HG03571 (cell line): ENCODE data around the gene IL12A.

Source experiments
- ATAC-seq: cut with Tn5 transposase; IDR thresholded peaks from one replicate; pipeline ENCODE4 v1.9.1; 2021; ENCODE audit not compliant: unreplicated experiment

Gene IL12A

DNA sequence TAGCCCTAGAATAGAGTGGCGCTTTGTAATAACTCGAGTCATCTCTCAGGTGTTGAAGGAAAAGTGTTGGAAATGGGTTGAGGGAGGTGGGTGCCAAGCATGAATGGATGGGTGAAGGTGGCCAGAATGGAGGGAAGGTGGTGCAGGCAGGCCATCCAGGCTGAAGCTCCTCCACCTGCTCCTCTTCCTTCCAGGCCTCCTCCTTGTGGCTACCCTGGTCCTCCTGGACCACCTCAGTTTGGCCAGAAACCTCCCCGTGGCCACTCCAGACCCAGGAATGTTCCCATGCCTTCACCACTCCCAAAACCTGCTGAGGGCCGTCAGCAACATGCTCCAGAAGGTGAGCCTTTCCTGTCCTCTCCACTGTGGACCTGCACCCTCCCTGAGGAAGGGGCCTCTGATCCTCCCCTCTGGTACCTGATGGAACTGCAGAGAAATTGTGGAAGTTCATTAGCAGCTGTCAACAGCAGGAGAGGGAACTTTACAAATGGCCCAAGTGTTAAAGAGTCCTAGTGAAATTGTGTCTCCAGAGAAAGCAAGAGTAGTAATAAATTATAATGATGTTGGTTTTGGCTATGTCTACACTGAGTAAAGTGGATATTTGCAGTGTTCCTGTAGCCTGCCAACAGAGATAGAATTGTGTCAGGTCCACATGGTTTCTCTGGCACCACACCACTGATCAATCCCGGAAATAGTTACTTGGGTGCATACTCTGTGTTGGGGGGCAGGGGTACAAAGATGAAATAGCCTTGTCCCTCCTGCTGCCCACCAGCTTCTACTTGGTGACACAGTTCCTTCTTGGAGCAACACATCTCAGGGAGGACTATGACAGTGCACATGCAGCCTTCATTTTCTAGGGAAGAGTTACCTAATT is 1.6 kb downstream of the IL12A start:
- no peak for ATAC-seq

DNA sequence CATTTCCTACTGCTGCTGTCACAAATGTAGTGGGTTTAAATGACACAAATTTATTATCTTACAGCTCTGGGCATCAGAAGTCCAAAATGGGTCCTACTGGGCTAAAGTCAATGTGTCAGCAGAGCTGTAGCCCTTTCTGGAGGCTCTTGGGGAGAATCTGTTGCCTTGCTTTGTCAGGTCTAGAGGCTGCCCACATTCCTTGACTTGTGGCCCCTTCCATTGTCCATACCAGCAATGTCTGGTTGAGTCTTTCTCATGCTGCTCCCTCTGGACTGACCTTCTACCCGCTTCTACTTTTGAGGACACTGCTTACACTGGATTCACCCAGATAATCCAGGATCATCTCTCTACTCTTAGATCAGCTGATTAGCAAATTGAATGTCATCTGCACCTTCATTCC is 3.0 kb downstream of the IL12A start:
- ATAC-seq, result no peak

DNA sequence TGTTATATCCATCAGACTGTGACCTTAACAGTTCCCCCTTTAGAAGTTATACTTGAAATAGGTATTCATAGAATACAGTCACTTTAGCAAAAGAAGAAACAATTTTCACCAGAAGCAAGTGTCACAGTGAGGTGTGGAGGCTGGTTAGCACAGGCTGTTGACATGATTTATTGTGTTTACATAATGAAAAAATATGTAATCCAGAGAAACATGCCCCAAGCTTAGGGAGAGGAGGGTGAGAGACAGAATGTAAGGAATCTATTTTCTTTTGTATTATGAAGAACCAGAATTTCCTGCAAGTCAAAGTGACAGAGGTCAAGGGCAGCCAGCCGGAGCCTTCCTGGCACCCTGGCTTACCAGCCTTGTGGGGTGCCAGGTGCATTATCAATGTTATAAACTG is 4.0 kb downstream of the IL12A start:
- no peak for ATAC-seq

DNA sequence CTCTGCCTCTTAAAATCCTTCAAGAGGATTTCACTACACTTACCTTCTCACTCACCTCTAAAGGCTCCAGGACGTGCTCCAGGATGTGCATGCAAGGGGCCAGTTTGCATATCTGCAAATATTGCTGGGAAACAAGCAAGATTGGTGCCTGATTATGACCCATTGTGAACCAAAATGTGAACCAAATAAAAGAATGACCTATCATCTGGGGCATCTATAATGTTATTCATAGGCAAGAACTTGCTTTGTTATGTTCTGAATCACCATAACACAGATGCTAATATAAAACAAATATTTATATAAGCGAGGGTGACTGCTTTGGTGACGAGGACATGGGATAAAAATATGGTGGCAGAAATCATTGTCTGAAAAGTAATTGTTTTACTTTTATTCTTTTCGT is 5.5 kb downstream of the IL12A start:
- no peak for ATAC-seq

DNA sequence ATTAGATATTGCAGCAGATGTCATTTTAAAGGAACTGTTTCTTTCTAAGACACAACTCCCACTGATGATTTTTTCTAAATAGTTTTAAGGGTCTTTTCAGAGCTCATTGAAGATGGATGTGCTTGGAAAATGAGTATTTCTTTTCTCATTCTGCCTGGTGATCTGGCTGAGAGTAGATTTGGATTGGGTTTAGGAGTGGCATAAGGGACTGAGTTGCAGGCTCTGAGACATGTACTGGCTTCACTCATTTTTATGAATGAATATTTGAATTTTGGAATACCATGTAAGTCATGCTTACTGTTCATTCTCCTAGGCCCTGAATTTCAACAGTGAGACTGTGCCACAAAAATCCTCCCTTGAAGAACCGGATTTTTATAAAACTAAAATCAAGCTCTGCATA is 6.5 kb downstream of the IL12A start:
- no peak for ATAC-seq

DNA sequence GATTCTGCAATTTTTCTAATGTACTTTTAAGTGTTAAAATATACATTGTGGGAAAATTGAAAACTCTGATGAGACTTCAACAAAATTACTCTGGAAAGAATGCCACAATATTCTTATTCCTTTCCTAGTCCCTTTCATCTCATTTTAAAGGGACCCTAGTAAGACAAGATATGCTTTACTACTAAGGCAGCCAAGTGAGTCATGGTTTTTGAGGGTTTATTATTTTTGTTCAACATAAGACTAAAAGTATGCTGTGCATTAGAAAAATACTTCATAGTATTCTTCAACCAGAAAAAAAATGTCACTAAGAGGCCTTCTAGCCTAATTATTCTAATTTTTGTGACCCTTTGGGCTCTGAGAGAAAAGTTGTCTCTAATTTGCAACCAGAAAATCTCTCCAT is 7.4 kb downstream of the IL12A start:
- ATAC-seq, result no peak

DNA sequence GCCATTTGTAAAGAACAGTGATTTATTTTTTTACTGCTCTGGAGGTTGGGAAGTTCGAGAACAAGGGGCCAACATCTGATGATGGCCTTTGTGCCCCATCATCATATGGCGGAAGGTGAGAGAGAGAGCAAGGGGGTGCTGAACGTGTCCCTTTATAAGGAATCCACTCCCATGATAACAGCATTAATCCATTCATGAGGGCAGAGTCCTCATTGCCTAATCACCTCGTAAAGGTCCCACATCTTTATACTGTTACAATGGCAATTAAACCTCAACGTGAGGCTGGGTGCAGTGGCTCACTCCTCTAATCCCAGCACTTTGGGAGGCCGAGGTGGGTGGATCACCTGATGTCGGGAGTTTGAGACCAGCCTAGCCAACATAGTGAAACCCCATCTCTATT is 8.3 kb downstream of the IL12A start:
- ATAC-seq, result no peak

DNA sequence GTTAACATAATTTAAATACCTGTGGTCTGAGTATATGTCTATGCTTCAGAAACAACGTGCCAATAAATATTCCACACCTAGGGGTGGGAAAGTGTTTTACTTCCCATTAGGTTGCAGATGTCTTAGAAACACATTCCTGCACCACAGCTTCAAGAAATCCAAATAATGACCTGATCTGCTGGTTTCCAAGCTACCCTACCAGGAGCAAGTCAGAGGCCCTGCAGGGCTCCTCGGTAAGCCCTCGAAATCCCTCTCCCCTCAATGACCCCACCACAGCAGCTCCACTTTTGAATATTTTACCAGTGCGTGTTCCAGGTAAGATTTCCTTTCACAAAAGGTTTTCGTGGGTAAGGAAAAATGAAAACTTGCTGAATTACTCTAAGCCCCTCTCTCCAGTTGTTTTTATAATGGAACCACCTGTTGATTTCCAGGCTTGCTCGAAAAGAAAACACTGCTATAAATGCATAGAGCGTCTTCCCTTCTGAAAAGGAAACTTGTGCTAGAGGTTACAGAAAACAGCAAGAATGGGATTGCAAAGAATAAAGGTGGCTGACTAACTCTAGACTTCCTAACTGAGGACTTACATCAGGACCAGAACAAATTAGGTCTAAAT is 12.6 kb downstream of the IL12A start:
- no peak for ATAC-seq

DNA sequence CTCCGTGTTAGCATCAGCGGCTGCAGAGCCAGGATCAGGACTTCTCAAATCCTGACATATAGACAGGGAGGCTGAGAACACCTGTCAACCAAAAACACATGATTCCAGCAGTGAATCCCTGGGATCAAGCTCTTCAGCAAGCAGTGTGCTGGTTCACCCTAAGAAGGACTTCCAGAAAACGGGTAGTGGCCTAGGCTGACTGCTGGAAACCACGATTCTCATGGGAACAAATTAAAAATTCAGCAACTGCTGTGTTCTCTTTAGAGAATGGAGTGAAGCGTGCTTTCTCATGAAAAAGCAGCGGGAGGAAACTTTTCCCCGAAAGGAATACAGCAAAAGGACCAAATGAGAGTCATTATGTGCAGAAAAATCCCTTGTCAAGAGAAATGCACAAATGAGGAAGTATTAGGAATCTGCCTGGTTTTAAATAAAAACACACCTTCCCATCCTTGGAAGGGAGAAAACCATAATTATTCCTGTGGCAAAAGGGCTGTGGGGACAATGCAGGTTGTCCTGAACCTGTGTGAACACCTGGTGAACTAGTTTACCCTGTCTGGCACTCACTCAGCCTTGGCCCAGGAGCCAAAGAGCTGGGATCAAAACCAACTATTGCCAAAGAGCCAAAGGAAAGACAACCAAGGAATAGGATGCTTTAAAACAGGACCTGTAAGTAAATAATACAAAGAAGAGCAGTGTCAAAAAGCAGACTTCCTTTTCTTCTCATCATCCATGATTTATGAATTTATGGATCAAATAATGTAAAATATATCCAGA is 13.4 kb downstream of the IL12A start:
- no peak for ATAC-seq

DNA sequence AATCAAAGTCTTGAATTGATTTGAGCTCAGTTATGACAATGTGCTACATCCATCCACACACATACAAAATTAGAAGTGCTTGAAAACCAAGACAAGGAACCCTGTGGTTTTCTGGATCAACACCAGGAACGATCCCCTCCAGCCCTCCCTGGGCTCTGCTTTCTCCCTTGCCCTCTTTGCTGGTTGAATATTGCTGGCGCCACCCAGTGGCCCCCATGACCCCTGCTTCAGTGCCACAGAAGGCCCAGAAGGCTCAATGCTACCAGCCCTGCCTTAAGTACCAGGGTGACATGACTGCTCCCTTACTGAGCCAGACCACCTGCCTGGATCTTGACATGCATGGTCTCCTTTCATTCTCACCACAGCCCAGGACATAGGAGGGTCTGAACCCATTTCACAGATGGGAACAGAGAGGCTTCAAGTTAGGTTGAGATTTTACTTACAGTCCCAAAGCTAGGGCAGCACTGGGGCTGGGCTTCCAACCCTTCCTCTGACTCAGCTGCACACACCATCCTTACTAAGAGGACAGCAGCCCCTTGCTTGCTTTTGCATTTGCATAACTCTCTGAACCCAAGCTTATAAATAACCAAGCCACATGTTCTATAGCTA is 15.0 kb downstream of the IL12A start:
- peak; percentile 71 for ATAC-seq

DNA sequence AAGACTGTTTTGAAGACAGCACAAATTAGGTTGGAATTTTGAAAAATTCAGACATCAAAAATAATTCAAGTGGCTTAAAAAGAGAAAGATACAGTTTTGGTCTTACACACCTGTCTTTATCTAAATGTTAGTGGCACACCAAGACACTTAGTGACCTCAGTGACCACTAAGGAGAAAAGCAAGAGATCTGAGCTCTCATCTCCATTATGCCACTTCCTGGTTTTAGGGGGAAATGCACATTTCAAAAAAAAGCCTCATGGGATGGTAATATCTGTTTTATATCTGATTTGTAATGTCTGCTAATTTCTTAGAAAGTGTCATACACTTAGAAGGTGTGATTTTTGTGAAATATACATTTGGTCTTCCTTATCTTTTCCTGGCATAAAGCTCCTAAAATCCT is 16.4 kb downstream of the IL12A start:
- ATAC-seq, result no peak

DNA sequence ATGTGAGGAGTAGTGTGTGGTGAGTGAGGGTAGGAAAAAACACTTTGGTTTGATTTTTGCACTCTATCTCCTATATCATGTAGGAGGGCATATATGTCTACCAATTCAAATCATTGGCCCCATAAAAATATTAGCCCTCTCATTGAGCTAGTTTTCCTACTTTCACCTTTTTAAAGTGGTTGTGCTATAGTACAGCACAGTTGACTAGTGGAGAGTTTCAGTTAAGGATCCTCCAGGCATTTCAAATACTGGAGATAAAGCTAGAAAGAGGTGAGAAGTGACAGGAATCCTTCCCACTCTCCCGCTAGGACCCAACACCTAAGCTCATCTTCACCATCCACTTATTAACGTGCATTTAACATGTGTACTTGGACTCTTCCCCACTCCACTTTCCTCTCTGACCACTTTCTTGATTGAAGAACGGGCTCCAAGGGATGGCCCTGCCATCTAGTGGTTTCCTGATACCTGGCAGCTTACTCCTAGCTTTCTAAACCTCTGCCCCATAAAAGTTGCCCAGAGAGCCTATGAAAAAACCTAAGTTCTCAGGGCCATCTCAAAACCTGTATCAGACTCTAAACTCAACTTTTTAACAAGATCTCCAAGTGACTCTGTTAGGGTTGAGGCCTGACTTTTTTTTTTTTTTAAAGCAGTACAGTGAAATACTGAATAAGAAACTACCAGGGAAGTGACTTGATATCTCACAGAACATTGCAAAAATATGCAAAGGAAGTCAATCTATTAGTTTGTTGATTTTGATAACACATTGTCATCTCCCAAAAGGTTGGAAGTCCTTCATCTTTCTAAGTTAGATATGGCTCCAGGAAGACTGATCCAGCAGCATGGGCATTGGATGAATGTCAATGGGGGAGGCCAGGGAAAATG is 17.9 kb downstream of the IL12A start:
- ATAC-seq, result no peak

DNA sequence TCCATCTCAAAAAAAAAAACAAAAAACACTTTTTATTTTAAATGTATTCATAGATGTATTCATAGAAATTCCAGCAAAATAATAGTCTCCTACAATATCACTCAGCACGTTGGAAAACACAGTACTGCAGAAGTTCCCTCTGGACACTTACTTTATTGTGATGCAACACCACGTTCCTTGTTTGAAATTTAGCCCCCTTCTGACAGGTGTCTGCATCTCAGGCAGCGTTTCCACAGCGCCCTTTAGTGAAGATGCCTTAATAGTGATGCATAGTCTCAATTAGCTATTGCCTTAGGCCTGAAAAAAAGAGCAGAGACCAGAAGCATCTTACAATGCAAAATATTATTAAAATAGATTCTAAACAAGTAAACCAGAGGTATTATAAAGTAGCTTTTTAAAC is 20.3 kb downstream of the IL12A start:
- no peak for ATAC-seq

DNA sequence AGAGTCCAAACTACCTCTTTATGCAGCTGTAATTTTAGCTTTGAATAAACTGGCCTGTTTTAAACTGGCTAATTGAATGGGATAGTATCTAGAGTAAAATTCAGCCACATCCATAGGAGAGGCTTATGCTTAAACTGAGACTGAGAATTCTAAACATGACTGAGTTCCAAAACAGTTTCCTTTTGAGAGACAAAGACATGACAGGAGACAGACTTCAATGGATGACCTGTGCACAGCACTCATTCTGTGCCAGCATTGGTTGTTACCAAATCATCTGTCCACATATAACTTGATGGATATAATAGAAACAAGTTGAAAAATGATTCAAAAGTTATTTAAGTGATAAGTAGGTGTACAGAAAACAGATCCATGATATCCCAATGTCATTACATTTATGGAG is 20.9 kb downstream of the IL12A start:
- ATAC-seq, result no peak

DNA sequence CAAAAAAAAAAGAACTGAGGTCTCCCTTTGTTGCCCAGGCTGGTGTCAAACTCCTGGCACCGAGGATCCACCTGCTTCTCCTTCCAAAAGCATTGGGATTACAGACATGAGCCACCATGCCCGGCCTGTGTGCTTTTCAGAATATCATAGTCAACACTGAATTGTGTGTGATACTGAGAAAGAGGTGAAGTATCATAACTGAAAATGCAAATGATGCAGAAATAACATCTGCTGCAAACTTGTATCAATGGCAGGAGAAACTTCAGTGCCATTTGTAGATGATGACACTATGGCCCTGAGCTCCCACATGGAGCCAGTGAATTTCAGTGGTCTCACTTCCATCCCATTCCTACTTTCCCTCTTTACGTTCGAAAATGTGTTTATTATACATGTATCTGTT is 21.9 kb downstream of the IL12A start:
- ATAC-seq, result peak; percentile 60

DNA sequence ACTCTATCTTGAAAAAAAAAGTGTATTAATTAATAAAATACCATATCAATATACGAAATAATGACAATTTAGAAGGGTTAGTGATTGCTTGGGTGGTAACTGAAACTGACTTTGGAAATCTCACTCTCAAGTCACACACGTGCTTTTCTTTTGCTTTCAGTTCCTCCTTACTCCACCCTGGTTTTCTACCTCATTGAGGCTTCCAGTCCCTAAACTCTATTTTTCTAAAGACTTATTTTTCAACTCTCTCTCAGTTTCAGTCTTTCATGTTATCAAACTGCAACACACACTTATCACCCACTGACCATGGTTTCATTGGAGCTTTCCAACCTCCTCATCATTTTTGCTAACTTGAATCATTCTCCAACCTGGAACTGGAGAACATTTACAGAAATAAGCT is 23.5 kb downstream of the IL12A start:
- peak; percentile 85 for ATAC-seq

DNA sequence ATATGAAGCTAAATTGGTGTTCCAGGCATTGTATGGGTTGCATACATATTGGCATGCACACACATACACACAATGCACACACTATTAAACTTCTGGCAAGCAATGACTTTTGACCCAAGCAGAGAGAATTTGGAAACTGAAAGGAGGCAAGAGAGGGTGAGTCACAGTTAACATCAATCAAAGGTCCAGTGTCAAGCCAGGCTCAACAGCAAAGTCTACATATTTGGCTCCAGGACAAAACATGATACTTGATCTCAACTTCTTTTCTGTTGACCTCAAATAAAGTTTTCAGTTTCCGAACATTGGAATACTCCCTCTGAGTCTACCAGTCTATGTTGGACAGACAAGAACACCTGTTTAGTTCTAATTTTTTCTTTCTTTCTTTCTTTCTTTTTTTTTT is 28.3 kb downstream of the IL12A start:
- ATAC-seq, result no peak

DNA sequence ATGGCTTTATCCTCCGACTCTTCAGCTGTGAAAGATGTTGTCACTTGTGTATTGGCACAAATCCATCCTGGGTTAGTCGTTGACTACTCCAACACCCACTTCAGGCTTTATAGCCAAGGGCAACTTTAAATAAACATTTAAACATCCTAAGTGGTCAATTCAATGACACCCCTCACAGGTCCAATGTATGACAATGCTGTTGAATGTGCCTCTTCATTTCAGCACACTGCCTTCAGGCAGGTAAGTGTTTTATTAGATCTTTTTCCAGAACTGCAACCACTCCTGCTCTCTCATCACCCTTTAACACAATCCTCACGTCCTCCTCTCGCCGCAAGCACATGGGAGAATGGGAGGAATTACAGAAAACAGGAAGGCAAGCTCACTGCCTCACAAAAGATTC is 30.3 kb downstream of the IL12A start:
- ATAC-seq, result no peak

DNA sequence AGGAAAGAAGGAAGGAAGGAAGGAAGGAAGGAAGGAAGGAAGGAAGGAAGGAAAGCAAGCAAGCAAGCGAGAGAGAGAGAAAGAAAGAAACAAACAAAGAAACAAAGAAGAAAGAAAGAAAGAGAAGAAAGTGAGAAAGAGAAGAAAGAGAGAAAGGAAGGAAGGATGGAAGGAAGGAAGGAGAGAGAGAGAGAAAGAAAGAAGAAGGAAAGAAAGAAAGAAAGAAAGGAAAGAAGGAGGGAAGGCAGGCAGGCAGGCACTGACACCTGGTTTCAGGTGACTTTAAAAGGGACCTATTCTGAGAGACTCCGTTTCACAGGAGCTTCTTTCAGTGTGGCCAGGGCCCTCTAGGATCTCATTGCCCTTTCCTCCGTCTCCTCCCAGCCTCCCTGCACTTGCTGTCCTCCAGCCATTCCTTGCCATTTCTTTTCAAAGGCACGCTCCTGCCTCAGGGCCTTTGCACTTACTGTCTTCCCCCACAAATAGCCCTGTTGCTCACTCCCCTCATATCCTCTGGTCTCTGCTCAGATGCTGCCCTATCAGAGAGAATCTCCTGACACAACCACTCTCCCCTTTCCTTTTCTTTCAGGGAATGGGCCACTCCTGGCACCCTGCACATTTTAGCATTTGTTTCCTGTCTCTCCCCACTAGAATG is 31.5 kb downstream of the IL12A start:
- ATAC-seq, result no peak

DNA sequence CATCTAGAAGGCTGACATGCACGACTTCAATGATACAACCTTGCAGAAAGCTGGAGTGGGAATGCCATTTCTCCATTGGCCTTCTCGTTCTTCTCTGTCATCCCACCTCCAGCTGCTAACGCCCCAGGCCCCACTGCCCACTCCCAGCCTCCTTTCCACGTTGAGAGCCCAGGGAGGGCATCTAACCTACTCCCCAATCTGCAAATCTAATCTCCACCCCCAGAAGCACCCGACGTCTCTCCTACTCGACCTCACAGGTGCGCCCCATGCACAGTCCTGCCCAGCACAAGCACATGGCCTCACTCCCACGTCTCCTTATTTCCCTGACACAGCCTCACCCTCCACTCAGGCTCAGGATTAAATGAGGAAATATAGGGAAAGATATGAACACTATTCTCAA is 33.4 kb downstream of the IL12A start:
- ATAC-seq, result no peak
